HepG2 (cell line): Measurements from ENCODE around the gene CDC14A. TPM values are rescaled to one million over a fixed set of nuclear protein-coding genes. Genes with fewer than 3 reads are reported as not detected.
A peak's percentile ranks its signal among the peaks of the same experiment; 100 is the strongest.

ENCODE experiments used
- ATAC-seq: fragments of 200-7000 bp; cut with Tn5 transposase; 3 replicates; pipeline ENCODE4 v1.9.1; 2020; ENCODE audit warnings: mild to moderate bottlenecking, moderate library complexity
- BruUV-seq: library from RNA; stranded (reverse); fragments of 400-500 nt; replicated peaks from 2 replicates; lab custom pipeline; 2021; lab: Mats Ljungman, UMichigan
- CTCF ChIA-PET: fragments of 300-600 bp; formaldehyde crosslinking; extraction: SDS; loops from one replicate; lab custom pipeline; 2021; ENCODE audit warnings: low total read pairs, inconsistent platforms, low intra/inter-chr PET ratio; lab: Yijun Ruan, JAX
- POLR2A ChIA-PET: fragments of 350-600 bp; sonication (Branson Sonifier 250); formaldehyde crosslinking; loops from one replicate; lab custom pipeline; 2020; ENCODE audit warnings: antibody characterized with exemption, inconsistent platforms; lab: Yijun Ruan, JAX
- DNase-seq: peaks from one replicate; pipeline ENCODE4 v3.0.0-alpha.2; 2015; ENCODE audit warnings: low spot score
- FAIRE-seq: peaks from 3 replicates; lab custom pipeline; 2011; peaks lifted over from hg19 to GRCh38; lab: Jason Lieb, UNC
- H2AFZ ChIP-seq: one replicate; pipeline ENCODE4 v1.6.1; 2011; ENCODE audit warnings: low read length, inconsistent platforms
- H3K27ac ChIP-seq: fragments of 300-600 bp; 3 replicates; pipeline ENCODE4 v1.8.0; 2011; ENCODE audit warnings: mixed run types, mild to moderate bottlenecking, mixed read lengths, low read length, inconsistent platforms; ENCODE audit not compliant: insufficient read depth; ENCODE audit errors: extremely low read length
- H3K27me3 ChIP-seq, 2 experiments: fragments of 200-600 bp in 1 of 2; 2 replicates in 1 of 2; 3 replicates in 1 of 2; pipeline versions ENCODE4 v1.6.0 to v1.8.0; 2011; ENCODE audit warnings: low read length in 2 of 2, mild to moderate bottlenecking in 2 of 2, moderate library complexity in 2 of 2, inconsistent platforms in 1 of 2; ENCODE audit not compliant: insufficient read depth in 2 of 2, control insufficient read depth in 1 of 2
- H3K36me3 ChIP-seq, 2 experiments: fragments of 200-600 bp in 1 of 2; replicated peaks in 1 of 2; 2 replicates in 1 of 2; 3 replicates in 1 of 2; pipeline versions ENCODE4 v1.5.1 to v1.8.0; 2011; ENCODE audit warnings: low read length in 2 of 2, inconsistent platforms in 1 of 2; ENCODE audit not compliant: insufficient read depth in 2 of 2, control insufficient read depth in 1 of 2
- H3K4me1 ChIP-seq: 2 replicates; pipeline ENCODE4 v1.5.1; 2012; ENCODE audit warnings: low read length, inconsistent platforms; ENCODE audit not compliant: insufficient read depth
- H3K4me2 ChIP-seq: 2 replicates; pipeline ENCODE4 v1.6.0; 2011; ENCODE audit warnings: low read depth, low read length, inconsistent platforms
- H3K4me3 ChIP-seq, 3 experiments: fragments of 200-600 bp in 1 of 3; sonication (generic), shearing (Covaris generic) in 1 of 3; replicated peaks in 1 of 3; 2 replicates each; pipeline ENCODE4 v1.5.1; 2011 to 2016; ENCODE audit warnings: low read length in 3 of 3, inconsistent platforms in 2 of 3, low read depth in 2 of 3, mild to moderate bottlenecking in 2 of 3, control low read depth in 1 of 3, mixed read lengths in 1 of 3; ENCODE audit not compliant: insufficient read depth in 1 of 3
- H3K79me2 ChIP-seq: one replicate; pipeline ENCODE4 v1.6.1; 2011; ENCODE audit warnings: low read length, inconsistent platforms; ENCODE audit not compliant: insufficient read depth
- H3K9ac ChIP-seq: 2 replicates; pipeline ENCODE4 v1.6.0; 2011; ENCODE audit warnings: mild to moderate bottlenecking, low read depth, low read length, inconsistent platforms; ENCODE audit not compliant: insufficient read depth
- H3K9me3 ChIP-seq: 2 replicates; pipeline ENCODE4 v1.5.1; 2012; ENCODE audit warnings: mild to moderate bottlenecking, low read length
- H4K20me1 ChIP-seq: 2 replicates; pipeline ENCODE4 v1.6.0; 2011; ENCODE audit warnings: inconsistent platforms, mild to moderate bottlenecking, low read length, moderate library complexity; ENCODE audit not compliant: insufficient read depth
- ATAD3A ChIP-seq: sonication (generic); formaldehyde crosslinking; IDR thresholded peaks from 2 replicates; pipeline ENCODE4 v1.4.0; 2020; ENCODE audit warnings: missing genetic modification reagents
- CHD2 ChIP-seq: IDR thresholded peaks from 2 replicates; pipeline ENCODE4 v1.6.1; 2011; ENCODE audit warnings: low read depth, low read length, improper control_type of control experiment
- CREB1 ChIP-seq, 2 experiments: fragments of 450-650 bp in 1 of 2; IDR thresholded peaks; 2 replicates each; pipeline ENCODE4 v1.6.1; 2016 to 2017; ENCODE audit warnings: control low read depth in 1 of 2, mild to moderate bottlenecking in 1 of 2, missing compliant biosample characterization in 1 of 2, missing genetic modification characterization in 1 of 2
- DMAP1 ChIP-seq: IDR thresholded peaks from 2 replicates; pipeline ENCODE4 v1.6.1; 2016
- EZH2 ChIP-seq: conservative IDR thresholded peaks from 2 replicates; pipeline ENCODE4 v1.6.1; 2012; ENCODE audit warnings: mild to moderate bottlenecking, low read depth, low read length, moderate library complexity
- FOSL2 ChIP-seq: sonication (generic); formaldehyde crosslinking; IDR thresholded peaks from 2 replicates; pipeline ENCODE4 v1.4.0; 2020; ENCODE audit warnings: missing genetic modification reagents
- POGZ ChIP-seq: sonication (generic); formaldehyde crosslinking; IDR thresholded peaks from 2 replicates; pipeline ENCODE4 v1.4.0; 2020; ENCODE audit warnings: mild to moderate bottlenecking, missing genetic modification reagents
- RCOR2 ChIP-seq: IDR thresholded peaks from 2 replicates; pipeline ENCODE4 v1.6.1; 2016; ENCODE audit warnings: missing biosample characterization, missing genetic modification reagents
- SMARCE1 ChIP-seq: fragments of 450-650 bp; IDR thresholded peaks from 2 replicates; pipeline ENCODE4 v1.6.1; 2017; ENCODE audit warnings: borderline replicate concordance
- SOX5 ChIP-seq: IDR thresholded peaks from 2 replicates; pipeline ENCODE4 v1.6.1; 2016; ENCODE audit warnings: borderline replicate concordance
- SRY ChIP-seq: sonication (generic); formaldehyde crosslinking; IDR thresholded peaks from 2 replicates; pipeline ENCODE4 v1.8.0; 2022; ENCODE audit warnings: mild to moderate bottlenecking, missing genetic modification reagents
- TEAD3 ChIP-seq: optimal IDR thresholded peaks from 2 replicates; pipeline ENCODE3; 2016; ENCODE audit warnings: borderline replicate concordance
- WIZ ChIP-seq: sonication (generic); formaldehyde crosslinking; IDR thresholded peaks from 2 replicates; pipeline ENCODE4 v1.5.1; 2020; ENCODE audit warnings: mild to moderate bottlenecking, missing genetic modification reagents
- YEATS2 ChIP-seq: sonication (generic); formaldehyde crosslinking; IDR thresholded peaks from 2 replicates; pipeline ENCODE4 v1.4.0; 2020; ENCODE audit warnings: missing genetic modification reagents, borderline replicate concordance
- ZBTB3 ChIP-seq: sonication (generic); formaldehyde crosslinking; IDR thresholded peaks from 2 replicates; pipeline ENCODE4 v1.4.0; 2020; ENCODE audit warnings: low read depth, mild to moderate bottlenecking, moderate library complexity, missing genetic modification reagents, borderline replicate concordance
- ZNF292 ChIP-seq: sonication (generic); formaldehyde crosslinking; IDR thresholded peaks from 2 replicates; pipeline ENCODE4 v1.8.1; 2022; ENCODE audit warnings: mild to moderate bottlenecking, low read depth, missing genetic modification reagents, borderline replicate concordance
- WGBS: methylation state at CpG from one replicate; pipeline ENCODE4 v1.1.6; 2017; ENCODE audit warnings: low lambda C conversion rate; 5-methylcytosine and 5-hydroxymethylcytosine counted together
- in situ Hi-C: cut with HindIII; loops from 2 replicates; pipeline ENCODE4 v1.10.0; 2017; ENCODE audit warnings: low pct_unique_long_range_greater_than_20kb; ENCODE audit not compliant: extremely low pct_ligation_motif_present
- intact Hi-C: fragments of 100-400 bp; cut with micrococcal nuclease; formaldehyde crosslinking; loops from one replicate; pipeline ENCODE4 v1.10.0; 2022; ENCODE audit not compliant: unreplicated experiment
- polyA plus RNA-seq, 8 experiments: library from polyadenylated mRNA; depleted of rRNA in 3 of 8; stranded (reverse) in 7 of 8; unstranded in 1 of 8; fragments of >200 nt; fragmentation: Illumina TruSeq in 4 of 8; extraction: Trizol in 4 of 8; gene quantifications; 2 replicates each; pipeline versions ENCODE4 v1.2.1 to v1.2.3, GENCODE V29; 2011 to 2016; ENCODE audit warnings: low read depth in 4 of 8, missing spikeins in 1 of 8, mixed read lengths in 1 of 8; ENCODE audit not compliant: insufficient read depth in 1 of 8
- total RNA-seq, 5 experiments: library from RNA; depleted of rRNA; stranded (reverse); fragments of >200 nt; fragmentation: Illumina TruSeq; extraction: Trizol; gene quantifications; 2 replicates each; pipeline ENCODE4 v1.2.3, GENCODE V29; 2016; ENCODE audit warnings: low read depth in 1 of 5
- TF ChIP-seq, protein P1 (sequence below): IDR thresholded peaks from 2 replicates; pipeline ENCODE4 v1.6.1; 2012; ENCODE audit warnings: low read depth, low read length, improper control_type of control experiment
- TF ChIP-seq, protein P2 (sequence below): sonication (generic); formaldehyde crosslinking; conservative IDR thresholded peaks from 2 replicates; pipeline ENCODE4 v1.4.0; 2020; ENCODE audit warnings: missing genetic modification reagents
- TF ChIP-seq, protein P3 (sequence below): IDR thresholded peaks from 2 replicates; pipeline ENCODE4 v1.6.1; 2016; ENCODE audit warnings: low read depth, control low read depth

CDC14A gene
- total and polyA plus RNA-seq, 2 of the 13 experiments (the other 11 are each of a cell fraction or from before 2014, with no cell fraction given), result 2.8 to 4.9 TPM

DNA sequence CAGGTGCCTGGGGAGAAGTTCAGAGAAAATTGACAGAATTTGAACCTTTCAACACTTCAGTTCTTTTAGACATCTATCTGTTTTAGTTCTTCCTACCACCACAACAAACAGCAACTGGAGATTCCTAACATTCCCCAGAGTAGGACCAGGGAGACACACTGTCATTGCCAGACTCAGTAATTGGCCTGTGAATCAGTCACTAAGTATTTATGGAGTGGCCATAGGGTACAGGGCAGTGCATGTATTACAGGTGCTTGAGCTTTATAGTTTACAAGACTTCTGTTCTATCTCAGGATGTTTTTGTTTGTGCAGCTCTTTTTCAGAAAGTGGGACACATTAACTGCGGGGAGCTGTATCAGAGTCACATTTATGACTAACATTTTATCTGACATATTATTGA is 1.7 kb downstream of the CDC14A start (continued):
- TF ChIP-seq, protein P1, sequence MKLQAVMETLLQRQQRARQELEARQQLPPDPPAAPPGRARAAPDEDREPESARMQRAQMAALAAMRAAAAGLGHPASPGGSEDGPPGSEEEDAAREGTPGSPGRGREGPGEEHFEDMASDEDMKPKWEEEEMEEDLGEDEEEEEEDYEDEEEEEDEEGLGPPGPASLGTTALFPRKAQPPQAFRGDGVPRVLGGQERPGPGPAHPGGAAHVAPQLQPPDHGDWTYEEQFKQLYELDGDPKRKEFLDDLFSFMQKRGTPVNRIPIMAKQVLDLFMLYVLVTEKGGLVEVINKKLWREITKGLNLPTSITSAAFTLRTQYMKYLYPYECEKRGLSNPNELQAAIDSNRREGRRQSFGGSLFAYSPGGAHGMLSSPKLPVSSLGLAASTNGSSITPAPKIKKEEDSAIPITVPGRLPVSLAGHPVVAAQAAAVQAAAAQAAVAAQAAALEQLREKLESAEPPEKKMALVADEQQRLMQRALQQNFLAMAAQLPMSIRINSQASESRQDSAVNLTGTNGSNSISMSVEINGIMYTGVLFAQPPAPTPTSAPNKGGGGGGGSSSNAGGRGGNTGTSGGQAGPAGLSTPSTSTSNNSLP, result 0 out of 2 replicates have a peak, but pooled peaks have one; percentile 11
- peak; percentile 78 for TF ChIP-seq FOSL2 (CRISPR knock-in tag)
- TF ChIP-seq SRY (CRISPR knock-in tag), result no peak
- TF ChIP-seq RCOR2 (CRISPR knock-in tag), result no peak
- TF ChIP-seq TEAD3, result peak; percentile 93

DNA sequence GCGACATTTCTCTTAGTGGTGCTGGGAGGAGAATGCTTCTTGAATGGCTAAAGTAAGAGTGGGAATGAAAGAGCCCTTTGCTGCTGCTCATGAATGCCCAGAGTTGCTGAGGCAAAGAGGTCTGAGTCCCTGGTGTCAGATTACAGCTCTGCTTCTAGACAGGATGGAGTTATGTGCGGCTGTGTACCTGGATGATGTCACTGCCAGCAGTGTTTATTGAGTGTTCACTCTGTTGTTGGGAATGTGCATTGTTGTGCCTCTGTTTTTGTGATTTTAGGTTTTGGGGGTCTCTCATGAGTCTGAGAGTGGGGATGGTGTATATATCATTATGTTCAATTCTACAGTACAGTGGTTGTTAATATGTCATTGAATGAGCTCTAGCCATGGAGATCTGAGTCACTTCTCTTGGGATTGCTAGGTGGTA is 2.7 kb downstream of the CDC14A start:
- H3K36me3 ChIP-seq, result peaks cover 0 to 1% of the 10 kb centered on the region in 2 experiments; a peak in 1 of 5 replicates
- intact Hi-C loops, result loop anchor here (2.0 to 10.0 kb wide), 8 partner anchors 88 to 598 kb away; partner anchors contain the start of genes EXTL2, RTCA, SASS6 and SLC30A7
- no peak overlapping the region for H3K4me3 ChIP-seq
- no peaks in the 10 kb centered on the region for H3K9me3 ChIP-seq
- no peak for ATAC-seq
- WGBS, result 43% methylated on average over 2 of the region's 2 CpGs
- H3K4me1 ChIP-seq, result peaks cover 31% of the 10 kb centered on the region
- H3K9ac ChIP-seq, result no peak overlapping the region
- no peak overlapping the region for H3K27ac ChIP-seq
- H4K20me1 ChIP-seq, result no peaks in the 10 kb centered on the region
- H3K27me3 ChIP-seq, result no peaks in the 10 kb centered on the region; a peak in 1 of 5 replicates
- peak; percentile 57 for FAIRE-seq
- CTCF ChIA-PET, result no interaction called here
- H3K79me2 ChIP-seq, result peaks cover 9% of the 10 kb centered on the region
- peak overlapping the region; percentile 1; the same call in 1 of the 2 replicates for H3K4me2 ChIP-seq
- BruUV-seq, result no TSS peak
- in situ Hi-C loops, result loop anchor here (5.0 kb wide), 1 partner anchor 88 kb away; the partner anchor contains the start of gene RTCA
- POLR2A ChIA-PET, result interaction anchor here (2.3 kb wide), 1 partner anchor 89 kb away, joined by 10 read pairs; the partner anchor contains the start of gene RTCA
- H2AFZ ChIP-seq, result no peak overlapping the region
- peak; percentile 66 for DNase-seq
- TF ChIP-seq POGZ (CRISPR knock-in tag) (no peak), DMAP1 (CRISPR knock-in tag) (no peak), EZH2 (no peak), CREB1 (IDR thresholded peaks at IDR 0.05) (peak; percentile 48; the same call in 1 of the 2 replicates), CREB1 (CRISPR knock-in tag; IDR thresholded peaks at IDR 0.05) (no peak; the same call in 1 of the 2 replicates), SOX5 (peak; percentile 64; the same call in 1 of the 2 replicates), SMARCE1 (no peak), CHD2 (no peak), FOSL2 (CRISPR knock-in tag) (peak; percentile 62), YEATS2 (CRISPR knock-in tag) (0 out of 2 replicates have a peak, but pooled peaks have one; percentile 22), ATAD3A (CRISPR knock-in tag) (no peak), WIZ (CRISPR knock-in tag) (no peak), ZNF292 (CRISPR knock-in tag) (peak; percentile 63; the same call in 1 of the 2 replicates), ZBTB3 (no peak)
- TF ChIP-seq, protein P2, sequence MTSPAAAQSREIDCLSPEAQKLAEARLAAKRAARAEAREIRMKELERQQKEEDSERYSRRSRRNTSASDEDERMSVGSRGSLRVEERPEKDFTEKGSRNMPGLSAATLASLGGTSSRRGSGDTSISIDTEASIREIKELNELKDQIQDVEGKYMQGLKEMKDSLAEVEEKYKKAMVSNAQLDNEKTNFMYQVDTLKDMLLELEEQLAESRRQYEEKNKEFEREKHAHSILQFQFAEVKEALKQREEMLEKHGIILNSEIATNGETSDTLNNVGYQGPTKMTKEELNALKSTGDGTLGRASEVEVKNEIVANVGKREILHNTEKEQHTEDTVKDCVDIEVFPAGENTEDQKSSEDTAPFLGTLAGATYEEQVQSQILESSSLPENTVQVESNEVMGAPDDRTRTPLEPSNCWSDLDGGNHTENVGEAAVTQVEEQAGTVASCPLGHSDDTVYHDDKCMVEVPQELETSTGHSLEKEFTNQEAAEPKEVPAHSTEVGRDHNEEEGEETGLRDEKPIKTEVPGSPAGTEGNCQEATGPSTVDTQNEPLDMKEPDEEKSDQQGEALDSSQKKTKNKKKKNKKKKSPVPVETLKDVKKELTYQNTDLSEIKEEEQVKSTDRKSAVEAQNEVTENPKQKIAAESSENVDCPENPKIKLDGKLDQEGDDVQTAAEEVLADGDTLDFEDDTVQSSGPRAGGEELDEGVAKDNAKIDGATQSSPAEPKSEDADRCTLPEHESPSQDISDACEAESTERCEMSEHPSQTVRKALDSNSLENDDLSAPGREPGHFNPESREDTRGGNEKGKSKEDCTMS (CRISPR knock-in tag), result no peak
- TF ChIP-seq, protein P3, sequence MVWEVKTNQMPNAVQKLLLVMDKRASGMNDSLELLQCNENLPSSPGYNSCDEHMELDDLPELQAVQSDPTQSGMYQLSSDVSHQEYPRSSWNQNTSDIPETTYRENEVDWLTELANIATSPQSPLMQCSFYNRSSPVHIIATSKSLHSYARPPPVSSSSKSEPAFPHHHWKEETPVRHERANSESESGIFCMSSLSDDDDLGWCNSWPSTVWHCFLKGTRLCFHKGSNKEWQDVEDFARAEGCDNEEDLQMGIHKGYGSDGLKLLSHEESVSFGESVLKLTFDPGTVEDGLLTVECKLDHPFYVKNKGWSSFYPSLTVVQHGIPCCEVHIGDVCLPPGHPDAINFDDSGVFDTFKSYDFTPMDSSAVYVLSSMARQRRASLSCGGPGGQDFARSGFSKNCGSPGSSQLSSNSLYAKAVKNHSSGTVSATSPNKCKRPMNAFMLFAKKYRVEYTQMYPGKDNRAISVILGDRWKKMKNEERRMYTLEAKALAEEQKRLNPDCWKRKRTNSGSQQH (CRISPR knock-in tag), result no peak
